Kidney epithelial cell (primary cell): ENCODE results near the gene SEMA4A. TPM values are rescaled to one million over a fixed set of nuclear protein-coding genes. Genes with fewer than 3 reads are reported as not detected.

Experiments
- DNase-seq: peaks from one replicate; pipeline ENCODE4 v3.0.0-alpha.2; 2010; ENCODE audit warnings: low read depth
- H3K27me3 ChIP-seq: 2 replicates; pipeline ENCODE4 v1.6.0; 2011; ENCODE audit warnings: low read length; ENCODE audit not compliant: control insufficient read depth, insufficient read depth
- H3K36me3 ChIP-seq: 2 replicates; pipeline ENCODE4 v1.5.1; 2011; ENCODE audit warnings: low read length; ENCODE audit not compliant: control insufficient read depth, insufficient read depth
- H3K4me3 ChIP-seq: 2 replicates; pipeline ENCODE4 v1.5.1; 2011; ENCODE audit warnings: low read depth, mild to moderate bottlenecking, control low read depth, low read length
- total RNA-seq: library from RNA; depleted of rRNA; stranded (reverse); fragments of >200 nt; gene quantifications from 2 replicates; pipeline ENCODE4 v1.2.3, GENCODE V29; 2015
- TF ChIP-seq, protein P1 (sequence below): IDR thresholded peaks from 2 replicates; pipeline ENCODE4 v1.5.1; 2011; ENCODE audit warnings: mild to moderate bottlenecking, moderate library complexity, low read length, control low read depth, inconsistent platforms; ENCODE audit not compliant: insufficient read depth, poor library complexity, severe bottlenecking

The SEMA4A gene
- total RNA-seq, 1 donor from 2014 or later: 2.6 TPM

DNA sequence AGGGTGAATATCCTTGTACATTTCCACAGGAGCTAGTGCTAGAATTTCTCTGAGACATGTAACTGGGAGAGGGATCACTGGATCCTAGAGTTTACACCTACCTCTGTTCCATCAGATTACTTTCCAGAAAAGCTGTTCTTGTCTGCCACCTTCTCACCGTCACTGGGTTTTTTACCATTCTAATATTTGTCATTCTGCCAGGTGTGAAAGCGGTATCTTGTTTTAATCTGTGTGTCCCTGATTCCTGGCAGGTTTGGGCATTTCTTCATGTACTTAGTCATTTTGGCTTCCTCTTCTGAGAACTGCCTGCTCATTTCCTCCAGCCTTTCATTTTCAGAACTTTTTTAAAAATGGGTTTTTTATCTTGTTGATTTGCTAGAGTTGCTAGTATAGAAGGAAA lies 64.5 kb downstream of the SEMA4A start:
- no peak for DNase-seq
- TF ChIP-seq, protein P1, sequence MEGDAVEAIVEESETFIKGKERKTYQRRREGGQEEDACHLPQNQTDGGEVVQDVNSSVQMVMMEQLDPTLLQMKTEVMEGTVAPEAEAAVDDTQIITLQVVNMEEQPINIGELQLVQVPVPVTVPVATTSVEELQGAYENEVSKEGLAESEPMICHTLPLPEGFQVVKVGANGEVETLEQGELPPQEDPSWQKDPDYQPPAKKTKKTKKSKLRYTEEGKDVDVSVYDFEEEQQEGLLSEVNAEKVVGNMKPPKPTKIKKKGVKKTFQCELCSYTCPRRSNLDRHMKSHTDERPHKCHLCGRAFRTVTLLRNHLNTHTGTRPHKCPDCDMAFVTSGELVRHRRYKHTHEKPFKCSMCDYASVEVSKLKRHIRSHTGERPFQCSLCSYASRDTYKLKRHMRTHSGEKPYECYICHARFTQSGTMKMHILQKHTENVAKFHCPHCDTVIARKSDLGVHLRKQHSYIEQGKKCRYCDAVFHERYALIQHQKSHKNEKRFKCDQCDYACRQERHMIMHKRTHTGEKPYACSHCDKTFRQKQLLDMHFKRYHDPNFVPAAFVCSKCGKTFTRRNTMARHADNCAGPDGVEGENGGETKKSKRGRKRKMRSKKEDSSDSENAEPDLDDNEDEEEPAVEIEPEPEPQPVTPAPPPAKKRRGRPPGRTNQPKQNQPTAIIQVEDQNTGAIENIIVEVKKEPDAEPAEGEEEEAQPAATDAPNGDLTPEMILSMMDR: no peak
- no peaks in the 10 kb centered on the region for H3K27me3 ChIP-seq
- no peak overlapping the region for H3K4me3 ChIP-seq
- no peaks in the 10 kb centered on the region for H3K36me3 ChIP-seq

DNA sequence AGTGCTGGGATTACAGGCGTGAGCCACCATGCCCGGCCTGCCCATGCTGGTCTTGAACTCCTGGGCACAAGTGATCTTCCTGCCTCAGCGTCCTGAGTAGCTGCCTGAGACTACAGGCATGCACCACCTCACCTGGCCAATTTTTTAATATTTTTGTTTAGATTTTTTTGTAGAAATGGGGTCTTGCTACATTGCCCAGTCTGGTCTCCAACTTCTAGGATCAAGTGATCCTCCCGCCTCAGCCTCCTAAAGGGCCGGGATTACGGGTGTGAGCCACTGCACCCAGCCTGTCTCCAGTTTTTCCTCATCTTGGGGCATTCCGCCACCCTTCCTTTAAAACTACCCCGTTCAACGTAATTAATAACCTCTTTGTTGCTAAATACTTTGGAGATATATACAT lies 66.8 kb downstream of the SEMA4A start:
- Histone ChIP-seq H3K4me3 (no peak overlapping the region), H3K36me3 (no peaks in the 10 kb centered on the region), H3K27me3 (no peaks in the 10 kb centered on the region)
- TF ChIP-seq, protein P1: no peak
- DNase-seq: no peak

DNA sequence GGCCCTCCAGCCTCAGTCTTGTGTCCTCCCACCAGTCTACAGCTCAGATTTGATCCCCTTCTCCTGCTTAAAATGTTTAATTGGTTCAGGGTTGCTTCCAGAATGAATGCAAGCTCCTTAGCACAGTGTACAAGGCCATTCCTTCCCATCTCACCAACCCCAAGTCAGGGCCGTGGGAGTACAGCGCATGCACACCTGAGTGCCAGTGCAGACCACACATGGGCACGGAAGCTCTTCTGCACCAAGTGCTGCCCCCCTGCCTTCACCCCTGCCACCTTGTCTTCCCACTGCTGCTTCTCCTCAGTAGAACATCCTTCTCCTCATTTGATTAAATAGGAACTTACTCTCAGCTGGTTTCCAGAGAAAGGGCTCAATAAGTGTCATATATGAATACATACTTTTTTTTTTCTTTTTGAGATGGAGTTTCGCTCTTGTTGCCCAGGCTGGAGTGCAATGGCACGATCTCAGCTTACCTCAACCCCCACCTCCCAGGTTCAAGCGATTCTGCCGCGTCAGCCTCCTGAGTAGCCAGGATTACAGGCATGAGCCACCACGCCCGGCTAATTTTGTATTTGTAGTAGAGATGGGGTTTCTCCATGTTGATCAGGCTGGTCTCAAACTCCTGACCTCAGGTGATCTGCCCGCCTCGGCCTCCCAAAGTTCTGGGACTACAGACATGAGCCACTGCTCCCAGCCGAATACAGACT lies 68.8 kb downstream of the SEMA4A start:
- TF ChIP-seq, protein P1: no peak
- no peaks in the 10 kb centered on the region for H3K27me3 ChIP-seq
- no peaks in the 10 kb centered on the region for H3K36me3 ChIP-seq
- H3K4me3 ChIP-seq: no peak overlapping the region
- no peak for DNase-seq

DNA sequence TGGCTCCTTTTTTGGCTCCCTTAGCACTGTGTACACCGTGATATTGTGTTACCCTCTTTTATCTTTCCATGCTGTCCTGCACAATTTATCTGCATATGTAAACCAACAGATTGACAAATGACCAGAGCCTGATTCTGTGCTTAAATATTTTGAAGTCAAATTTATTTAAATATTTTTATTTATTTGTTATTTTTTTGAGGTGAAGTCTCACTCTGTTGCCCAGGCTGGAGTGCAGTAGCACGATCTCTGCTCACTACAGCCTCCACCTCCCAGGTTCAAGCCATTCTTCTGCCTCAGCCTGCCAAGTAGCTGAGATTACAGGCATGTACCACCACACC lies 72.3 kb downstream of the SEMA4A start:
- no peak for DNase-seq
- TF ChIP-seq, protein P1: no peak
- Histone ChIP-seq H3K4me3 (no peak overlapping the region), H3K27me3 (no peaks in the 10 kb centered on the region), H3K36me3 (no peaks in the 10 kb centered on the region)

DNA sequence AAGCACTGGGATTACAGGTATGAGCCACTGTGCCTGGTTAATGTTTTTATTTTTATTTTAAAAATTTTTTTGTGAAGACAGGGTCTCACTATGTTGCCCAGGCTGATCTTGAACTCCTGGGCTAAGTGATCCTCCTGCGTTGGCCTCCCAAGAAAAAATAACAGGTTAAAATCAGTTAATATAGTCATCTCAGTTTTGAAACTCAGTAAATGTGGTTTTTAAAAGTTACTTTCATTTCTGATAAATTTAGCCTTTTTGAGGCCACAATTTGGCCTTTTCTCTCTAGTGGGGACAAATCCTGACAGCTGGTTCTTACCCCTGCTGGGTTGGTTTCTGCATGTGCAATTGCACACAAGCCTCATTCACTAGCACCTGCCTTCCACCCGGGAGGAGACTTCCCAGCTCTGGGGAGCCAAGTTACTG lies 72.7 kb downstream of the SEMA4A start:
- TF ChIP-seq, protein P1: no peak
- no peak for DNase-seq
- no peak overlapping the region for H3K4me3 ChIP-seq
- no peaks in the 10 kb centered on the region for H3K36me3 ChIP-seq
- H3K27me3 ChIP-seq: no peaks in the 10 kb centered on the region

DNA sequence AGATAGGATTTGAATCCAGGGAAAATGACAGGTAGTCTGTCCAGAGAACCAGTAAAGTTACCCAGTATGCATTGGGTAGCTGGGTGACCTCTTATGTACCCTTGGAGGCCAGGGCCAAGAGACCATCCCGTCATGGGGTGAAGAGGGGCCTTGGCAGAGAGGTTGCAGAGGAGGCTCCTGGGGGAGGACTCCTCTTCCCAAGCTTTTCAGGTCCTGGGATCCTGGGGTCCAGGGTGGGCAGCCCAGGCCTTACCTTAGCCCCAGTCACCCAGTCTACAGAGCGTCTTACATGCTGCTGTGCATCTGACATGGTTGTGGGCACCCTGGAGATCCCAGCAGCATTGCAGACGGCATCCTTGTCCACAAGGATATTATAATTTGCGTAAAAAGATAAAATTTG lies 73.4 kb downstream of the SEMA4A start:
- Histone ChIP-seq H3K4me3 (no peak overlapping the region), H3K36me3 (no peaks in the 10 kb centered on the region), H3K27me3 (no peaks in the 10 kb centered on the region)
- no peak for DNase-seq
- TF ChIP-seq, protein P1: no peak
